GM12878 (cell line): Measurements from ENCODE around the gene ATP2A1. TPM values are rescaled to one million over a fixed set of nuclear protein-coding genes. Genes with fewer than 3 reads are reported as not detected.

Source experiments
- ATAC-seq: fragments of 200-7000 bp; cut with Tn5 transposase; 3 replicates; pipeline ENCODE4 v1.9.1; 2020; ENCODE audit warnings: mild to moderate bottlenecking, moderate library complexity
- BruUV-seq: library from RNA; stranded (reverse); fragments of 400-500 nt; replicated peaks from 2 replicates; lab custom pipeline; 2021; lab: Mats Ljungman, UMichigan
- CTCF ChIA-PET: fragments of 300-600 bp; sonication (Branson Sonifier 250); formaldehyde crosslinking; extraction: SDS; loops from one replicate; lab custom pipeline; 2021; ENCODE audit warnings: inconsistent platforms; lab: Yijun Ruan, JAX
- POLR2A ChIA-PET: fragments of 350-600 bp; formaldehyde crosslinking; extraction: SDS; loops from one replicate; lab custom pipeline; 2021; ENCODE audit warnings: inconsistent platforms; lab: Charles Lee
- RAD21 ChIA-PET: fragments of 300-600 bp; sonication (Branson Sonifier 250); formaldehyde crosslinking; loops from one replicate; lab custom pipeline; 2023; ENCODE audit warnings: antibody characterized with exemption; ENCODE audit not compliant: unreplicated experiment; lab: Charles Lee
- SMC1A ChIA-PET: fragments of 300-600 bp; sonication (Branson Sonifier 250); formaldehyde crosslinking; loops from one replicate; lab custom pipeline; 2023; ENCODE audit not compliant: unreplicated experiment, uncharacterized antibody; lab: Charles Lee
- DNase-seq: peaks from one replicate; pipeline ENCODE4 v3.0.0-alpha.2; 2011; ENCODE audit warnings: low read depth, low spot score
- FAIRE-seq: peaks from 3 replicates; lab custom pipeline; 2011; peaks lifted over from hg19 to GRCh38; lab: Jason Lieb, UNC
- H2AFZ ChIP-seq: 2 replicates; pipeline ENCODE4 v1.6.0; 2011; ENCODE audit warnings: low read depth, low read length, control low read depth; ENCODE audit not compliant: control insufficient read depth
- H3K27ac ChIP-seq: 2 replicates; pipeline ENCODE4 v1.5.1; 2011; ENCODE audit warnings: control low read depth; ENCODE audit not compliant: control insufficient read depth, insufficient read depth
- H3K27me3 ChIP-seq, 2 experiments: replicated peaks in 1 of 2; 2 replicates each; pipeline versions ENCODE4 v1.6.0 to v1.6.1; 2011; ENCODE audit warnings: low read length in 1 of 2; ENCODE audit not compliant: control insufficient read depth in 2 of 2, insufficient read depth in 2 of 2
- H3K36me3 ChIP-seq, 2 experiments: 2 replicates each; pipeline ENCODE4 v1.5.1; 2011; ENCODE audit warnings: low read length in 1 of 2; ENCODE audit not compliant: control insufficient read depth in 2 of 2, insufficient read depth in 2 of 2
- H3K4me1 ChIP-seq: 2 replicates; pipeline ENCODE4 v1.6.1; 2011; ENCODE audit warnings: mild to moderate bottlenecking, low read length, moderate library complexity, mixed read lengths; ENCODE audit not compliant: control insufficient read depth, insufficient read depth
- H3K4me2 ChIP-seq: 2 replicates; pipeline ENCODE4 v1.6.0; 2011; ENCODE audit warnings: control low read depth; ENCODE audit not compliant: control insufficient read depth, insufficient read depth
- H3K4me3 ChIP-seq: fragments of 200-600 bp; sonication (generic); 2 replicates; pipeline ENCODE4 v1.5.1; 2016
- H3K79me2 ChIP-seq: 2 replicates; pipeline ENCODE4 v1.6.0; 2011; ENCODE audit warnings: low read length; ENCODE audit not compliant: control insufficient read depth, insufficient read depth
- H3K9ac ChIP-seq: 2 replicates; pipeline ENCODE4 v1.8.0; 2011; ENCODE audit warnings: low read length, control low read depth, mixed read lengths; ENCODE audit not compliant: control insufficient read depth, insufficient read depth
- H3K9me3 ChIP-seq: replicated peaks from 3 replicates; pipeline ENCODE4 v1.5.1; 2011; ENCODE audit warnings: mild to moderate bottlenecking, low read length; ENCODE audit not compliant: control insufficient read depth, insufficient read depth
- H4K20me1 ChIP-seq: 2 replicates; pipeline ENCODE4 v1.6.0; 2011; ENCODE audit not compliant: control insufficient read depth, insufficient read depth
- ATF2 ChIP-seq: IDR thresholded peaks from 2 replicates; pipeline ENCODE4 v1.6.1; 2012; ENCODE audit warnings: low read length, inconsistent platforms
- BMI1 ChIP-seq: fragments of 450-650 bp; IDR thresholded peaks from 2 replicates; pipeline ENCODE4 v1.6.1; 2016; ENCODE audit warnings: mild to moderate bottlenecking, moderate library complexity, borderline replicate concordance
- CHD2 ChIP-seq: IDR thresholded peaks from 2 replicates; pipeline ENCODE4 v1.6.1; 2011; ENCODE audit warnings: low read depth, low read length, improper control_type of control experiment, borderline replicate concordance
- CREM ChIP-seq: IDR thresholded peaks from 2 replicates; pipeline ENCODE4 v1.6.1; 2014; ENCODE audit warnings: antibody characterized with exemption, low read depth
- EP300 ChIP-seq, 2 experiments: fragments of 150-350 bp in 1 of 2; IDR thresholded peaks; 2 replicates each; pipeline ENCODE4 v1.6.1; 2011 to 2012; ENCODE audit warnings: low read depth in 2 of 2, low read length in 2 of 2, borderline replicate concordance in 1 of 2, improper control_type of control experiment in 1 of 2, inconsistent platforms in 1 of 2; ENCODE audit not compliant: control insufficient read depth in 1 of 2
- GATAD2B ChIP-seq: fragments of 450-650 bp; conservative IDR thresholded peaks from 2 replicates; pipeline ENCODE4 v1.6.1; 2017; ENCODE audit warnings: low read depth, mild to moderate bottlenecking, moderate library complexity
- HDGF ChIP-seq: fragments of 450-650 bp; IDR thresholded peaks from 2 replicates; pipeline ENCODE4 v1.6.1; 2016; ENCODE audit warnings: antibody characterized with exemption
- MXI1 ChIP-seq: fragments of 150-350 bp; IDR thresholded peaks from 2 replicates; pipeline ENCODE4 v1.6.1; 2011; ENCODE audit warnings: low read depth, mild to moderate bottlenecking, inconsistent platforms, low read length, improper control_type of control experiment
- NFIC ChIP-seq: IDR thresholded peaks from 2 replicates; pipeline ENCODE4 v1.6.1; 2012; ENCODE audit warnings: low read depth, mild to moderate bottlenecking, inconsistent platforms, low read length, moderate library complexity
- NR2F1 ChIP-seq: fragments of 450-650 bp; conservative IDR thresholded peaks from 2 replicates; pipeline ENCODE4 v1.6.1; 2017; ENCODE audit warnings: mild to moderate bottlenecking
- PAX5 ChIP-seq: IDR thresholded peaks from 2 replicates; pipeline ENCODE4 v1.6.1; 2011; ENCODE audit warnings: low read depth, low read length, borderline replicate concordance
- POLR2A ChIP-seq: IDR thresholded peaks from 2 replicates; pipeline ENCODE4 v1.6.1; 2011; ENCODE audit warnings: low read depth, mild to moderate bottlenecking, low read length
- RAD21 ChIP-seq: IDR thresholded peaks from 2 replicates; pipeline ENCODE4 v1.6.1; 2011; ENCODE audit warnings: mild to moderate bottlenecking, low read depth, low read length, moderate library complexity; ENCODE audit not compliant: insufficient read depth
- RCOR1 ChIP-seq: conservative IDR thresholded peaks from 2 replicates; pipeline ENCODE4 v1.6.1; 2012; ENCODE audit warnings: low read depth, low read length, improper control_type of control experiment
- RUNX3 ChIP-seq: IDR thresholded peaks from 2 replicates; pipeline ENCODE4 v1.6.1; 2012; ENCODE audit warnings: low read length, inconsistent platforms
- SMAD1 ChIP-seq: fragments of 450-650 bp; IDR thresholded peaks from 2 replicates; pipeline ENCODE4 v1.6.1; 2018; ENCODE audit warnings: mild to moderate bottlenecking, low read depth; ENCODE audit not compliant: partially characterized antibody
- TCF12 ChIP-seq: IDR thresholded peaks from 2 replicates; pipeline ENCODE4 v1.6.1; 2011; ENCODE audit warnings: low read depth, mild to moderate bottlenecking, low read length
- TCF3 ChIP-seq: IDR thresholded peaks from 2 replicates; pipeline ENCODE4 v1.6.1; 2012; ENCODE audit warnings: low read depth, mild to moderate bottlenecking, low read length, borderline replicate concordance; ENCODE audit not compliant: insufficient read depth
- ZBED1 ChIP-seq: IDR thresholded peaks from 2 replicates; pipeline ENCODE4 v1.6.1; 2016; ENCODE audit warnings: borderline replicate concordance
- ZNF207 ChIP-seq: fragments of 450-650 bp; IDR thresholded peaks from 2 replicates; pipeline ENCODE4 v1.6.1; 2014; ENCODE audit warnings: antibody characterized with exemption, mild to moderate bottlenecking, borderline replicate concordance
- ZNF217 ChIP-seq: fragments of 450-650 bp; IDR thresholded peaks from 2 replicates; pipeline ENCODE4 v1.6.1; 2017; ENCODE audit warnings: antibody characterized with exemption, mild to moderate bottlenecking
- WGBS: methylation state at CpG from one replicate; pipeline ENCODE4 v1.1.6; 2016; ENCODE audit warnings: low lambda C conversion rate; ENCODE audit not compliant: insufficient replicate concordance, insufficient coverage; ENCODE audit errors: missing lambda C conversion rate; 5-methylcytosine and 5-hydroxymethylcytosine counted together
- in situ Hi-C: fragments of 300-500 bp; cut with MboI; formaldehyde crosslinking; loops from 9 replicates; pipeline ENCODE4 v1.14.3; 2018; ENCODE audit warnings: mixed read lengths
- intact Hi-C: fragments of 100-400 bp; cut with micrococcal nuclease; formaldehyde crosslinking; loops from one replicate; pipeline ENCODE4 v1.14.2; 2022; ENCODE audit not compliant: unreplicated experiment
- polyA plus RNA-seq, 11 experiments: library from polyadenylated mRNA; depleted of rRNA in 4 of 11; unstranded in 6 of 11; stranded (reverse) in 5 of 11; fragments of >200 nt; fragmentation: Nextera tagmentation in 4 of 11; fragmentation: Illumina TruSeq in 1 of 11; extraction: Ambion mirVana in 4 of 11; extraction: Trizol in 1 of 11; gene quantifications; 1 replicate in 1 of 11; 2 replicates in 10 of 11; pipeline versions ENCODE4 v1.2.1 to v1.2.3, GENCODE V29; 2011 to 2016; ENCODE audit warnings: inconsistent platforms in 2 of 11, missing spikeins in 2 of 11, low read depth in 1 of 11
- total RNA-seq, 4 experiments: library from RNA; depleted of rRNA in 3 of 4; stranded (reverse); fragments of >200 nt in 3 of 4; fragmentation: Illumina TruSeq in 1 of 4; extraction: Trizol in 1 of 4; gene quantifications; 2 replicates each; pipeline versions ENCODE4 v1.2.1 to v1.2.3, GENCODE V29; 2013 to 2021

ATP2A1 gene
- total and polyA plus RNA-seq, 10 of the 15 experiments (the other 5 are each of a cell fraction or from before 2014, with no cell fraction given), result 0.13 to 1.7 (median 0.88) TPM

DNA sequence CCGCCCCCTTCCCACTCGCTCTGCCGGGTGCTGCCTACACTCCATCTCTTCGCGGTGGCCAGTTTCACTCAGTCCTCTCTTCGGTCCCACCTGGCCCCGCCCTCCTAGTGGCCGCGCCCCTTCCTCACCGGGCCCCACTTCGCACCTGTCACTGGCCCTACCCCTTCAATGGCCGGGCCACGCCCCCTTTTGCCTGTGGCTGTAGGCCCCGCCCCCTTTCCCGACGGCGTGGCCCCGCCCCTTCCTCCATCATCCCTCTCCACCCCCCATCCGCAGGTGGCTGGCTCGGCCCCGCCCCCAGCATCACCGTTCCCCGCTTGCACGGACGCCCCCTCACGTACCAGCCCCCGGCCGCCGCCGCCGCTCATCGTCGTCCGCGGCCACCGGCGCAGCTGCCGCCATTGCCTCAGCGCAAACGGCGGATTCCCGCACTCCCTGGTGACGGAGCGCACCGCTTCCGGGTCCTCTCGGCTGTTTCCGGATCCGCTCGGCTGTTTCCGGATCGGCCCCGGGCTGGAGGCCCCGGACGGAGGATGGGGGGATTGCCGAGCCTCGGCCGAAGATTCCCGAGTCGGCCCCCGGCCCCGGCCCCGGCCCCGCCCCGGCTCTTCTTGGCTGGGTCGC, 46.6 kb downstream of the ATP2A1 start, which contains the start of gene RABEP2 (continued):
- TF ChIP-seq CHD2, result peak; percentile 59; the same call in 1 of the 2 replicates
- peak; percentile 49; the same call in 1 of the 2 replicates for TF ChIP-seq TCF12
- peak; percentile 70 for TF ChIP-seq POLR2A
- TF ChIP-seq MXI1, result 0 out of 2 replicates have a peak, but pooled peaks have one; percentile 42
- TF ChIP-seq TCF3, result 0 out of 2 replicates have a peak, but pooled peaks have one; percentile 14
- peak; percentile 93 for TF ChIP-seq HDGF

DNA sequence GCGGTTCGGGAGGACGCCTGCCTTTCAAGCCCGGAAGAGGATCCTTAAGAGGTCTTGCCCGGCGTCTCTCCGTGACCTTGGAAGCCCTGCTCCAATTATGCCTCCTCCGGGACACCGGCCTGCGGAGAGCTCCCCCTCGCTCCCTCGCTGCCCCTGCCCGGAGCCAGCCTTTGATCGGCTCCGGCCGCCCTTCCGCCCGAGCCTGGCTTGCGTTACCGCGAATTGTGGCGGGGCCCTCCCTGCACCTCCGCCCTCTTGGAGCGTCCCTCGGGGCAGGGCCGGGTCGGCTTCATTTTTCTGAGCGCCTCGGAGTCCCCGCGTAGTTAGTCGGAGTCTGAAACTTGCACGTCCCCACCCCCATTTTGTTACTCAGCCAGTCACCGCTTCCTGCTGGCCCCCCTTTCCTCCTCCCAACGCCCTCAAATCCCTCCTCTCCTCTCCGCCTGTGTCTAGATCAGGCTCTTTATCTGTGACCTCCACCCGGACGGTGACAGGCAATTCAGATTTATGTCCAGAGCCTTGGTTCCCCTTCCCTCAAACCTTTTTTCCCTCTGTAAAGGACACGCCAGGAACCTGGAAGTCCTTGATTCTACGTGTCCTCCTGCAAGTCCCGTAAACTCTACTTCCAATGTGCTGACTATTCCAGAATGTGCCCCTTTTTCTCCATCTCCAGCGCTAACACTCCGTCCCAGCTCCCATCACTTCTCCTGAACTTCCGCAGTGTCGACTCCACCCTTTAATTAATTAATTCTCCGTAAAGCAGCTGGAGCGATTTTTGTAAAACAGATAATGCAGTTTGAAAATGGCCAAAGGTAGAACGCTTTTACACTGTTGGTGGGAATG, 47.3 kb downstream of the ATP2A1 start:
- 2% methylated on average over 46 of the region's 48 CpGs for WGBS
- Histone ChIP-seq H3K36me3 (peaks cover 0 to 2% of the 10 kb centered on the region in 2 experiments; a peak in 3 of 4 replicates), H2AFZ (peak overlapping the region; percentile 80), H3K9me3 (no peaks in the 10 kb centered on the region), H3K27ac (peak overlapping the region; percentile 99), H3K27me3 (no peaks in the 10 kb centered on the region), H4K20me1 (no peaks in the 10 kb centered on the region), H3K79me2 (no peaks in the 10 kb centered on the region), H3K9ac (peak overlapping the region; percentile 98), H3K4me1 (peaks cover 17% of the 10 kb centered on the region), H3K4me2 (peak overlapping the region; percentile 96), H3K4me3 (peak overlapping the region; percentile 92)
- peak; percentile 74 for ATAC-seq
- no peak for DNase-seq
- POLR2A ChIA-PET, result interaction anchor here (0.6 to 5.1 kb wide), 10 partner anchors 7 to 741 kb away, joined by 3 to 39 read pairs (median 6); partner anchors contain the start of genes CD19, NFATC2IP, SH2B1 and TUFM
- BruUV-seq, result TSS peak; percentile 91
- CTCF ChIA-PET, result interaction anchor here (0.6 to 6.4 kb wide), 4 partner anchors 9 to 102 kb away, joined by 3 to 76 read pairs (median 3); partner anchors contain the start of gene TUFM
- intact Hi-C loops (loop anchor here (2.0 to 10.0 kb wide), 4 partner anchors 19 to 431 kb away; partner anchors contain the start of genes APOBR, CLN3 and TUFM), in situ Hi-C loops (no loop called here)
- peak; percentile 73 for FAIRE-seq
- SMC1A ChIA-PET, result interaction anchor here (2.1 to 5.8 kb wide), 3 partner anchors 7 to 26 kb away, joined by 6 to 58 read pairs (median 45); partner anchors contain the start of gene CD19
- RAD21 ChIA-PET, result interaction anchor here (0.7 to 1.6 kb wide), 4 partner anchors 11 to 62 kb away, joined by 3 to 6 read pairs (median 4); partner anchors contain the start of genes NFATC2IP and SH2B1
- TF ChIP-seq RUNX3 (peak; percentile 67), ATF2 (no peak), ZNF207 (peak; percentile 62; the same call in 1 of the 2 replicates), RCOR1 (0 out of 2 replicates have a peak, but pooled peaks have one; percentile 44), ZNF217 (0 out of 2 replicates have a peak, but pooled peaks have one; percentile 27), NFIC (no peak), GATAD2B (peak; percentile 94), PAX5 (no peak), SMAD1 (peak; percentile 69), RAD21 (no peak), CREM (no peak), EP300 (IDR thresholded peaks at IDR 0.05; ENCODE audit: borderline replicate concordance in 1 of 2, control insufficient read depth in 1 of 2, low read depth in 2 of 2, low read length in 2 of 2) (no peak), BMI1 (no peak), NR2F1 (peak; percentile 91), ZBED1 (no peak)
